ENCODE data around the gene UBE2U.

Gene UBE2U

DNA sequence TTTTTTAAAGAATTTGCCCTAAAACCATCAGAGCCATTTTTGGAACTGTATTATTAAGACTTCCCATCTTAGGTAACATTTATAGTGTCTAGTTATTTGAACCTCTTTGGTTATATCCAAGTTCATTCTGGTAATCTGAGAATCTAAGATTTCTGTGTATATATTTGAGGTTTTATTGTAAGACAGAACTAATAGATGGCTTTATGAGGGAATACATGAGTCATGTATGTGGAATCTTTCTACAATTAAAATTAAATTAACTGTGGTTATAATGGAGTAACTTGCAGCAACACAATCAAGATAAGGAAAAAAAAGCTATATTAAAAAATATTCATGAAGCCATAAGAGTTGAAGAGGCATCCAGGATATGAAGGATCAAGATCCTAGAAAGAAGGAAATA lies 92.1 kb downstream of the UBE2U start:
- DNase-seq = no peak

- DNase-seq = no peak
Measured at GRCh38 chr1:64296459-64296858, 93.0 kb downstream of the UBE2U start.

- no peak for DNase-seq
Measured at GRCh38 chr1:64302194-64302593, 98.8 kb downstream of the UBE2U start.

DNA sequence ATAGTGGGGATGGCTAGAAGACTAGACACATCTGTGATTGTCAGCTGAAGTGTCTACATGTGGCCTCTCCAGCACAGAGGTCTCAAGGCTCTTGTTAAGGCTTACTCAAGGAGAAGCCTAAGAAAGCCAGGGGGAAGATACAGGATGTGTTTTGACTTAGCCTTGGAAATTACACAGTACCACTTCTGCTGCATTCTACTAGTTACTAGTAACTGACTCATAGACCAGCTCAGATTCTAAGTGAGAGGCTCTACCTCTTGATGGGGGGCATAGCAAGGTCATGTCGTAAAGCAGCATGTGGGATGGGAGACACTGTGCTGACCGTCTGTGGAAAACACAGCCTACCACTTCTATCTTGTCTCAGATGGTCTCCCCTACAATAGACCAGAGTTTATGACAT lies 99.5 kb downstream of the UBE2U start:
- DNase-seq = no peak

GRCh38 chr1:64304823-64305222 lies 101.4 kb downstream of the UBE2U start:
- DNase-seq = no peak

GRCh38 chr1:64308866-64309265 lies 105.4 kb downstream of the UBE2U start:
- DNase-seq = no peak

DNA sequence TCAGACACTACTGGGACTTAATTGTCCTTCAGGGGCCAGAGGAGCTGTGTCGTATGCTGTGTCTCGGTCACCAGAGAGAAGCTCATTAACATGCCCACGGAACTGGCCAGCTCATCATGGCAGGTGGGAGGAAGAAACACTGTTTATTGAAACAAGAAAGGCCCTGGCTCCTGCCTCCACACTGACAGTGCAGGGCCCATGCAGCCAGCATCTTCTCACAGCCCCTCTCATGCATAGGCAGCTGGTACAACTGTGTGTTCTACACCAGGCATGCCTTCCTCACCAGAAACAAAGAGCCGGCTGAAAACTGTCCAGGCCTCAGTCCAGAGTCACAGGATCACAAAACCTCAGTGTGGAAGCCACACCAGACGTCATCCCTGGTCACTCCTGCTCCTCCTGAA lies 106.0 kb downstream of the UBE2U start:
- no peak for DNase-seq

- DNase-seq = no peak
Measured at GRCh38 chr1:64310760-64311159, 107.3 kb downstream of the UBE2U start.

- DNase-seq = no peak
Measured at GRCh38 chr1:64312431-64312830, 109.0 kb downstream of the UBE2U start.

- no peak for DNase-seq
Measured at GRCh38 chr1:64315402-64315801, 112.0 kb downstream of the UBE2U start.
